ACHN (cell line): ENCODE results near the gene NAT8L.

Source experiments
- DNase-seq: peaks from one replicate; pipeline ENCODE4 v3.0.0-alpha.2; 2015
- in situ Hi-C: cut with HindIII; loops from 2 replicates; pipeline ENCODE4 v1.10.0; 2017; ENCODE audit warnings: low sequenced_read_pairs, low pct_ligation_motif_present, low pct_unique_long_range_greater_than_20kb

The NAT8L gene

DNA sequence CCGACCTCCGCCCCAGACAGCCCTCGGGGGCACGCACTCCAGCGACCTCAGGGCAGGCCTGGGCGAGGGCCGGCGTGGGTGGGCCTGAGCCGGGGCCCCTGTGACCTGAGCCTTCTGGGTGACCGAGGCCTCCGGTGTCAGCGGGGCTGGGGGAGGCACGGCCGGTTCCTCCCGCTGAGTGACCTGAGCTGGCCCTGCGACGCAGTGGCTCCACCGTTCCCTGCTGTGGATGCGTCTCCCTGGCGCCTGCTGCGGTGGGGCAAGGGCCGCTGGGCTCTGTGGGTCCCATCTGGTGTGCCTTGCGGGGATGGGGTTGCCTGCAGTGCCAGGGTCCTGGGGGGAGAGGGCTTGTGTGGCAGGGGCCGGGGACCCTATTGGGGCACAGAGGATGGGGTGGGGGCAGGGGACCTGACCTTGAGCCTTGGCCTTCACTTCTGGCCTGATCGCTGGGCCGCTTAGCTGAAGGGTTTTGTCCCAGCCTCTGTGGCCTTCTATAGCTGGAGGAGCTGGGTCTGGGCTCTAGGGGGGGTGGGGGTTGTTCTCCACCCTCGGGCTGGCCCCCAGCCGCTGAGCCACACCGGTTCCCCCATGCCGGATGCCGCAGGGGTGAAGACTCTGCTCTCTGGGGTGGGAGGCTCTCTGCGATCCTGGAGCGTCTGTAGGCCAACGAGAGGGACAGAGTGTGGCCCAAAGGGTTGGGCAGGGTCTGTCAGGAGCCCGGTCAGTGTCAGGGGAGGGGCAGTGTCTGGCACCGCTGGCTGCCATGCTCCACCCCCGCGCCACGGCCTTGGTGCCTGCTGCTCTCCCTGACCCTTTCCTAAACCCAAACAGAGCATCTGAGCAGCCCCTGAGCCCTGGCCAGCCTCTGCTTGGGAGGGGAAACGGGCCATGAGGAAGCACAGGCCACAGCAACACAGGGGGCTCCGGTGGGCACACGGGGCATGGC is 2.3 kb downstream of the NAT8L start:
- DNase-seq, result no peak
- in situ Hi-C loops, result no loop called here

- DNase-seq, result no peak
- in situ Hi-C loops, result no loop called here
These were observed 3.2 kb downstream of the NAT8L start for GRCh38 chr4:2062168-2062807.

- in situ Hi-C loops, result no loop called here
- DNase-seq, result no peak
These were observed 3.8 kb downstream of the NAT8L start for GRCh38 chr4:2062808-2063524.

GRCh38 chr4:2063557-2064275 is 4.6 kb downstream of the NAT8L start:
- in situ Hi-C loops, result no loop called here
- DNase-seq, result no peak

- in situ Hi-C loops, result no loop called here
- no peak for DNase-seq
These were observed 5.3 kb downstream of the NAT8L start for GRCh38 chr4:2064276-2064991.

DNA sequence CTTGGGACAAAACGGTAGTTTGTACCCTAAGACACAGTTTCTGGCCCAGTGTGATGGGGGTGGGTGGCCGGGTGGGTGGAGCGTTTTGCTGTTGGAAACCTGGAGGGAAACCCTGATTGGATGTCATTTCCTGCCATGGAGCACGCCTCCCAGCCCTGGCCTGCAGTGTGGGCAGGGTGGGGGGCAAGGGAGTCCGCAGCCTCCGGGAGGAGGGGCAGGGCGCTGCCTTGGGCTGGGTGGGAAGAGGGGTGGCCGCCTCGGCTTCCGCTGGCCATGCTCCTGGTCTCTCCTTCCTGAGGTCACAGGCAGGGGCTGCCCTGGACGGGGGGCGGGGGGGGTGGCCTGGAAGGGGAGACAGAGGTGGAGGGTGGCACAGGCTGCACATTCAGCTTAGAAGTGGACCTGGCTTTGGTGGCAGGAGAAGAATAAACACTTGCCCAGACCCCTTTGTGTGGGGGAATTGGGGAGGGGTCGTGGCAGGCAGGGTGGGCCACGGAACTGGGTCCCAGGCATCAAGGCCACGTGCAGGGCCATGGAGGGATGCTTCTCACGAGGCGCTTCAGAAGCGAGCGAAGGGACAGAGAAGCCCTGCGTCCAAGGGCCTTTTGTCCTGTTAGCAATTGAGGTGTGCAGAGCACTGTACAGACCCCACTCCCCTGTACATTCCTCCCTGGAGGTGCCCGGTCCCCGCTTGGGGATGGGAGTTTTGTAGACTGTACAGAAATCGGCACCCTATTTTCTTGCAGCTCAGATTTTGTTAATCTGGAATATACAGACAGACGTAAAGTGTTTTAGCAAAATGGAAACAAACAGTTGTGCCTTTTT is 6.2 kb downstream of the NAT8L start:
- no peak for DNase-seq
- in situ Hi-C loops, result no loop called here

DNA sequence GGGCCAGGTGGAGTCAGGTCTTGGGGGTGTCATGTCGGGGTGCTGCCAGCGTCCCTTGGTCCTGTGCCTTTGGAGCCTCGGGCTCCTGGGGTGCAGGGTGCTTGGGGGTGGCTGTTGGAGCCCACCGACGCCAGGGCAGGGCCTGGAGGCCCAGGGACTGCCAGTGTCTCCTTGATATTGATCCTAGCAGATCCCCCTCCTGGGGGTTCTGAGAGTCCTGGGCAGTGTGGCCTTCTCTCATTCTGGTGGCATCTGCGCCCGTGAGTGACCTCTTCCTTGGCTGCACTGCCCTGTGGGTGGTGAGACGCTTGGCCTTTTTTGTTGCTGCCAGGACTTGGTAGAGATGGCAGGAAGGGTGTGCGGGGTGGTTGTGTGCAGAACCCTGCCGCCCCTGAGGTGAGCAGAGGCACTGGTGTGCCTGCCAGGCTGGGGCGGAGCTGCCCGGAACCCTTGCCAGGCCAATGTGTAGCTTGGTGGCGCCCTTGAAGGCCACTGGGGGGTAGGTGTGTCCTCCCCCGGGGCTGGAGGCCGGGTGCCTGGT is 7.0 kb downstream of the NAT8L start:
- in situ Hi-C loops, result no loop called here
- no peak for DNase-seq

DNA sequence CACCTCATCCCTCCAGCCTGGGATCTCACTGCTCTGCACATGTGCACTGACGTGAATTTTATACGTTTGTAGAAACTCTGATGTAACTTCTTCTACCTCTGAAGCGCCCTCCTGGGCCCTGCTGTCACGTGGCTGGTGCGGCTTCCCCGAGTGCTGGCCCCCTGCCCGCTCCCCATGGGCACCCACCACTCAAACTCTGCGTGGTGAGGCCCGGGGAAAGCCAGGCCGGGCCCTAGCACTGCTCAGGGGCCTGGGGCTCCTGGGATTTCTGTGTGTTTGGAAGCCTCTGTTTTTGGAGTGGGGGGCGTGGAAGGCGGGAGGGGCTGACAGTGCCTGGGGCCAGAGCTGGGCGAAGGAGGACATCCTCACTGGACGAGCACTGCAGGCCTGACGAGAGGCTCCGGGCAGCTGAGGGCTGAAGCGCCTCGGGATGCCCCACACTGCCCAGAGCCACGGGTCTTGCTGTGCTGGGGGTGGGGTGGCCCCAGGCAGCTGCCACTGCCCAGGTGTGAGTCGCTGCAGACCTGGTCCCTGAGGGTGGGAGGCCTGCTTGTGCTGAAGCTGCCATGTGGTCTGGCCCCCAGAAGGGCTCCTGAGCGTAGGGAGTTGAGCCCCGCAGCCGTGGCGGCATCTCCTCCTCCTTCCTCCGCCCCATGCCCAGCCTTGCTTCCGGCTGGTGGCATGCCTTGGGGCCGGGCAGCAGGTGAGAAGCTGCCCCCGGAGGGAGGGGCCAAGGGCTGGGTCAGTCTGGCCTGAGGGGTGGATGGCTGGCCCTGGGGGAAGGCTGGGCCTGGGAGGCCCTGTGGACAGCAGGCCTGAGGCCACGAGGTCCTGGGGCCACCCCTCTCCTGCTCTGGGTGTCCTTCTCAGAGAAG is 7.7 kb downstream of the NAT8L start:
- in situ Hi-C loops, result no loop called here
- DNase-seq, result no peak

GRCh38 chr4:2067446-2068197 is 8.5 kb downstream of the NAT8L start:
- no peak for DNase-seq
- in situ Hi-C loops, result no loop called here

DNA sequence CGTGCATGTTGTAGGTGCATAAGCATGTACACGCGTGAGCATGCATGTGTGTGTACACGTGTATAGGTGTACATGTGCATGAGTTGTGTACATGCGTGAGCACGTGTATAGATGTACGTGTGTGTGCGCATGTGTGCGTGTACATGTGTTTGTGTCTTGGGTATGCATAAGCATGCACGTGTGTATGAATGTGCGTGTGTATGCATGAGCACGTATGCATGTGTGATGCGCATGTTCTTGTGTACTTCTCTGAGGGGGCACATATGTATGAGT is 9.0 kb downstream of the NAT8L start:
- DNase-seq, result no peak
- in situ Hi-C loops, result no loop called here

- no peak for DNase-seq
- in situ Hi-C loops, result no loop called here
These were observed 9.4 kb downstream of the NAT8L start for GRCh38 chr4:2068566-2068965.

- no peak for DNase-seq
- in situ Hi-C loops, result no loop called here
These were observed 10.2 kb downstream of the NAT8L start for GRCh38 chr4:2069161-2069971.

DNA sequence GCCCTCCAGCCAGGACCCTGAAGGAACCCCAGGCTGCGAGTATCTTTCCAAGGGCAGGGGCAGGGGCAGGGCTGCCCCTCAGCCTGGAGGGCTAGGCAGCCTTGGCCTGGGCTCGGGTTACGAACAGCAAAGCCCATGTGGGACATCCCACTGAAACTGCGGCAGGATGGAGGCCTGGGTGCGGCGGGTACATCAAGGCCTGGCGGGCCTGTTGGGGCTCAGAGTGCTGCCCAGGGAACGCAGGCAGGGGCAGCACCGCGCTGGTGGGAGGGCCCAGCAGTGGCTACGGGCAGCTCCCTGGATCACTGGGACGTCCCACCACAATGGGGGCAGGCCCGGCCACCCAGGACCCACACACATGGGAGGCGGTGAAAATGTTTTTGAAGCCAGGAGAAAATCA is 10.9 kb downstream of the NAT8L start:
- no peak for DNase-seq
- in situ Hi-C loops, result no loop called here

GRCh38 chr4:2070421-2071251 is 11.5 kb downstream of the NAT8L start:
- no peak for DNase-seq
- in situ Hi-C loops, result no loop called here
